ENCODE measurements around the gene CEL. TPM values are rescaled to one million over a fixed set of nuclear protein-coding genes. Genes with fewer than 3 reads are reported as not detected.

CEL gene
- total and polyA plus RNA-seq, 10 of the 15 experiments (the other 5 are each of a cell fraction or from before 2014, with no cell fraction given): 0.05 to 4.1 (median 0.29) TPM; not detected in 2

DNA sequence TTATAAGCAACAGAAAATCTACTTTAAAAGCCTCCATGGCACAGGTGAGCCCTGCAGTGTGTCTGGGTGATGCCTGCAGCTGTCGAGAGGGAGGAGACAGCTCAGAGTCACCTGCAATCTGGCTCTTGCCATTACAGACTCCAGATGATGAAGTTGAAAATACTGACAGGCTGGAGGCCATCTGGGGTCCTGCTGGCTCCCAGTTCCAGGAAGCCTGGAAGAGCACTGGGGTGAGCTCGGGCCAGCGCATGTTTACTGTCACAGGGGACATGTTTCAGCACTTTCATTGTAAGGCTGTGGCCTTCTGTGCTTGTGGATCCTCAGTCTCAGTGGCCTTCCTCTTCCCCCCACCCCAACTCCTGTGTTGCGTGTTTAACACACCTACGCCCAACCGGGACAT, 28.4 kb downstream of the CEL start:
- Histone ChIP-seq H3K9ac (ENCODE audit: control insufficient read depth, insufficient read depth, low read length) (no peak overlapping the region), H3K4me1 (ENCODE audit: control insufficient read depth, insufficient read depth, low read length) (no peaks in the 10 kb centered on the region), H4K20me1 (ENCODE audit: control insufficient read depth, insufficient read depth) (no peaks in the 10 kb centered on the region; the same call in 1 of the 2 replicates), H2AFZ (ENCODE audit: control insufficient read depth, low read depth, low read length) (no peak overlapping the region), H3K79me2 (ENCODE audit: control insufficient read depth, insufficient read depth, low read length) (no peaks in the 10 kb centered on the region), H3K4me2 (ENCODE audit: control insufficient read depth, insufficient read depth) (no peak overlapping the region), H3K4me3 (no peak overlapping the region), H3K9me3 (replicated peaks; ENCODE audit: control insufficient read depth, insufficient read depth, low read length) (no peaks in the 10 kb centered on the region), H3K27me3 (replicated peaks in 1 of 2; ENCODE audit: control insufficient read depth in 2 of 2, insufficient read depth in 2 of 2, low read length in 1 of 2) (no peaks in the 10 kb centered on the region), H3K36me3 (ENCODE audit: control insufficient read depth in 2 of 2, insufficient read depth in 2 of 2, low read length in 1 of 2) (no peaks in the 10 kb centered on the region), H3K27ac (ENCODE audit: control insufficient read depth, insufficient read depth) (no peak overlapping the region)
- no TSS peak for BruUV-seq (replicated peaks)
- CTCF ChIA-PET: interaction anchor here (0.6 to 1.0 kb wide), 2 partner anchors 29 to 57 kb away, joined by 3 read pairs; no protein-coding TSS in a partner anchor
- intact Hi-C loops (cut with micrococcal nuclease; ENCODE audit: unreplicated experiment): no loop called here
- DNase-seq (ENCODE audit: low read depth, low spot score) (no peak), FAIRE-seq (no peak), ATAC-seq (no peak)
- in situ Hi-C loops (cut with MboI): no loop called here
- SMC1A ChIA-PET (ENCODE audit: uncharacterized antibody, unreplicated experiment): no interaction called here
- TF ChIP-seq NBN (IDR thresholded peaks at IDR 0.05) (no peak), RBBP5 (conservative IDR thresholded peaks at IDR 0.05) (no peak), SIN3A (IDR thresholded peaks at IDR 0.05; ENCODE audit: low read depth, low read length) (no peak), TCF12 (IDR thresholded peaks at IDR 0.05; ENCODE audit: low read depth, low read length) (no peak), ASH2L (IDR thresholded peaks at IDR 0.05; ENCODE audit: borderline replicate concordance, low read depth) (no peak), RCOR1 (conservative IDR thresholded peaks at IDR 0.05; ENCODE audit: low read depth, low read length) (no peak), GABPA (IDR thresholded peaks at IDR 0.05; ENCODE audit: low read depth) (no peak), CHD4 (IDR thresholded peaks at IDR 0.05) (no peak), HDAC6 (IDR thresholded peaks at IDR 0.05; ENCODE audit: unreplicated experiment) (no peak), CREM (IDR thresholded peaks at IDR 0.05; ENCODE audit: low read depth) (no peak)
- TF ChIP-seq, protein P1, sequence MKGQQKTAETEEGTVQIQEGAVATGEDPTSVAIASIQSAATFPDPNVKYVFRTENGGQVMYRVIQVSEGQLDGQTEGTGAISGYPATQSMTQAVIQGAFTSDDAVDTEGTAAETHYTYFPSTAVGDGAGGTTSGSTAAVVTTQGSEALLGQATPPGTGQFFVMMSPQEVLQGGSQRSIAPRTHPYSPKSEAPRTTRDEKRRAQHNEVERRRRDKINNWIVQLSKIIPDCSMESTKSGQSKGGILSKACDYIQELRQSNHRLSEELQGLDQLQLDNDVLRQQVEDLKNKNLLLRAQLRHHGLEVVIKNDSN (IDR thresholded peaks at IDR 0.05; ENCODE audit: borderline replicate concordance, extremely low read length, insufficient read depth, low read depth, low read length): no peak
- TF ChIP-seq, protein P2, sequence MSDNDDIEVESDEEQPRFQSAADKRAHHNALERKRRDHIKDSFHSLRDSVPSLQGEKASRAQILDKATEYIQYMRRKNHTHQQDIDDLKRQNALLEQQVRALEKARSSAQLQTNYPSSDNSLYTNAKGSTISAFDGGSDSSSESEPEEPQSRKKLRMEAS (IDR thresholded peaks at IDR 0.05; ENCODE audit: low read depth, low read length): no peak
- POLR2A ChIA-PET: no interaction called here
- 86% methylated on average over 5 of the region's 6 CpGs for WGBS (ENCODE audit: insufficient coverage, insufficient replicate concordance, low lambda C conversion rate, missing lambda C conversion rate)
- RAD21 ChIA-PET (ENCODE audit: unreplicated experiment): interaction anchor here (1.4 kb wide), 1 partner anchor 54 kb away, joined by 5 read pairs; no protein-coding TSS in a partner anchor
